GM21619 (cell line): ENCODE results near the gene ZDHHC5.
A peak's percentile ranks its signal among the peaks of the same experiment; 100 is the strongest.

Experiments used
- ATAC-seq: cut with Tn5 transposase; IDR thresholded peaks from one replicate; pipeline ENCODE4 v1.9.1; 2021; ENCODE audit not compliant: unreplicated experiment

Gene ZDHHC5, protein sequence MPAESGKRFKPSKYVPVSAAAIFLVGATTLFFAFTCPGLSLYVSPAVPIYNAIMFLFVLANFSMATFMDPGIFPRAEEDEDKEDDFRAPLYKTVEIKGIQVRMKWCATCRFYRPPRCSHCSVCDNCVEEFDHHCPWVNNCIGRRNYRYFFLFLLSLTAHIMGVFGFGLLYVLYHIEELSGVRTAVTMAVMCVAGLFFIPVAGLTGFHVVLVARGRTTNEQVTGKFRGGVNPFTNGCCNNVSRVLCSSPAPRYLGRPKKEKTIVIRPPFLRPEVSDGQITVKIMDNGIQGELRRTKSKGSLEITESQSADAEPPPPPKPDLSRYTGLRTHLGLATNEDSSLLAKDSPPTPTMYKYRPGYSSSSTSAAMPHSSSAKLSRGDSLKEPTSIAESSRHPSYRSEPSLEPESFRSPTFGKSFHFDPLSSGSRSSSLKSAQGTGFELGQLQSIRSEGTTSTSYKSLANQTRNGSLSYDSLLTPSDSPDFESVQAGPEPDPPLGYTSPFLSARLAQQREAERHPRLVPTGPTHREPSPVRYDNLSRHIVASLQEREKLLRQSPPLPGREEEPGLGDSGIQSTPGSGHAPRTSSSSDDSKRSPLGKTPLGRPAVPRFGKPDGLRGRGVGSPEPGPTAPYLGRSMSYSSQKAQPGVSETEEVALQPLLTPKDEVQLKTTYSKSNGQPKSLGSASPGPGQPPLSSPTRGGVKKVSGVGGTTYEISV

DNA sequence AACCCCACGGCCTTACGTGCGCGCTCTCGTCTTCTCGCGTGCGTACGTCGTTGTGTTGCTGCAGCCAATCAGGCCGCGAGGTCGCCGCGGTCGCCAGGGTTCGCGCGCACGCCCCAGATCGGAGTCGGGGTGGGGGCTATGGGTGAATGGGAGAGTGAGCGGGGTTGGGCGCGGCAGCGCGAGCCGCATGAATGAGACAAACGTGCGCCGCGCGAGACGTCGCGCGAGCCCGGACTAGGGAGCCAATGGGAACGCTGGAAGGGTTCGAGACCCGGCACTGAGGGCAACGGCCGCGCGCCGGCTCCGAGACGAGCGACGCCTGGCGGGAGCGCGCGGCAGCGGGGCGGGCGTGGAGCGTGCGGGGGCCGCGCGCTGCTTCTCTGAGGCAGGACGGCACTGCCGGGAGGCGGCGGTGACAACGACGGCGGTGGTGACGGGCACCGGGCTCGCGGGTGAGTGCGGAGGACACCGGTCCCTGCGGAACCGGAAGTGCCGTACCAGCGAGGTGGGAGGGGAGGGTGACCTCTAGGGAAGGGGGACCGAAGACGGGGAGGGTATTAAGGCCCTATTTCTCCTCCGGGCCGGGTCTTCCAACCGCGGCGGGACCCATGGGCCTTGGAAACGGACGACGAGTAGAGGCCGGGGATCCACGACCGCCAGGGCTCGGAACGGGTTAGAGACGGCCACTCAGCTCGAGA lies at the start of gene ZDHHC5:
Gene ZDHHC5, plus strand, starts transcription at position 379 of the 698 bp plus-strand sequence. CDS start 4,977 bp downstream, outside the sequence.
- peak; percentile 77 for ATAC-seq

GRCh38 chr11:57618438-57618837 lies 49.5 kb upstream of the ZDHHC5 start:
- ATAC-seq = no peak

DNA sequence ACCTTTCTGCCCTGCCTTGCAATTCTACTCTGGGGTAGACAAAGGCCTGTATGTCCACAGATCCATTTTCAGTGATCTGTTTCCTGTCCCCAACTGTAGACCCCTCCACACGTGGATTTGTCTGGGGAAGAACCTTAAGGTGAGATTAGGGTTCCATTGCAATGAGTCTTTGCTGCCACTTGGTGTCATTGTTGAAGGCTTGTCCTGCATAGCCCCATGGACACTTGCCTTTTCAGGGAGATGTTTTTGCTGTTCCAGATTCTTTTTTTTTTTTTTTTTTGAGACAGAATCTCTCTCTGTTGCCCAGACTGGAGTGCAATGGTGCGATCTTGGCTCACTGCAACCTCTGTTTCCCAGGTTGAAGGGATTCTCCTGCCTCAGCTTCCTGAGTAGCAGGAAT lies 48.6 kb upstream of the ZDHHC5 start:
- ATAC-seq = no peak

- ATAC-seq = no peak
Observed at GRCh38 chr11:57620467-57620866, 47.4 kb upstream of the ZDHHC5 start.

- ATAC-seq = no peak
Observed at GRCh38 chr11:57622263-57622662, 45.7 kb upstream of the ZDHHC5 start.

GRCh38 chr11:57624864-57625263 lies 43.0 kb upstream of the ZDHHC5 start:
- ATAC-seq = no peak

DNA sequence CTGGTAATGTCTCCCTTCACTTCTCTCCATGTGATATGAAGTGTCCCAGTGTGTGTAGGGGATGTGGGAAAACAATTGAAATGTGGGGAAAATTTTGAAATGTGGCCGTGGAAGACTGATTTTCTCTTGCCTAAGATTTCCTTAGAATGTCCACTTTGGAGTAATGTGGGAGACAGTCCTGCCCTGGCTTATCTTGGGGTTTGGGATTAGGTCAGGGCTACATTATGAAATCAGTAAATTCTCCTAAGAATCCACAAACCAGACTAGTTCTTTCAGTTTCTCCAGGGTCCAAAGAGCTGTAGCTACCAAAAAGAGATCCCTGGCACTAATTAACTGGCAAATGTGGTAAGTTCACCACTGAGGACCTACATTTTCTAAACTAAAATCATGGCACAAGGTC lies 41.0 kb upstream of the ZDHHC5 start:
- ATAC-seq = no peak

GRCh38 chr11:57630171-57630570 lies 37.7 kb upstream of the ZDHHC5 start:
- no peak for ATAC-seq

- ATAC-seq = no peak
Observed at GRCh38 chr11:57632116-57632515, 35.8 kb upstream of the ZDHHC5 start.

DNA sequence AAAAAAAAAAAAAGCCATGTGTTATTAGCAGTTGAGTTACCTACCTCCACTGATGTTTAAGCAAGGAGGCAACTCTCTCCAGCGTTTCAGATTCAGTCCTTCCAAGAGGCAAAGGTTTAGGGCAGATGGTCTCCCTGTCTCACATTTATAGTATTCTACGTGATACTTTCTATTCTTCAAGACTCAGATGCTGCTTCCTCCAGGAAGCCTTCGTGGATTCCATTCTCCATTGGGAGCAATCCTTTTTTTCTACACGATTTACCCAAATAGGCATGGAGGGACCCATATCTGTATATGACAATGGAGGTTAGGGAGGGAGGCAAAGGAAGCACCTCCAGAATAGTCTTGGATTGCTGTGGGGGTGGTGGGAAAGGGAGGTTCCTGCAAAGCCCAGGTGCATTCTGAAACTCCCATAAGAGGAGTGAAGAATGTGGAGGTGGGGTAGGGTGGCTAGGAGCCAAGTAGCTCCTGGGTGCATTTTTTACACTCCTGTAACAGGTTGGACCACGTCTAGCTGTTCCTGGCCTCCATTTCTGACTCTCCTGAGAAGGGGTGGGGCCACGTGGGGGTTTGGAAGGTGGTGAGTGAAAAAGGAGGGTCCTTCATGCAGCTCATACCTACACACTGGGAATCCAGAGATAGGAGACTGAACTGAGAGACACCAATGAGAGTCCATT lies 34.4 kb upstream of the ZDHHC5 start:
- no peak for ATAC-seq

GRCh38 chr11:57634311-57634710 lies 33.6 kb upstream of the ZDHHC5 start:
- ATAC-seq = no peak

DNA sequence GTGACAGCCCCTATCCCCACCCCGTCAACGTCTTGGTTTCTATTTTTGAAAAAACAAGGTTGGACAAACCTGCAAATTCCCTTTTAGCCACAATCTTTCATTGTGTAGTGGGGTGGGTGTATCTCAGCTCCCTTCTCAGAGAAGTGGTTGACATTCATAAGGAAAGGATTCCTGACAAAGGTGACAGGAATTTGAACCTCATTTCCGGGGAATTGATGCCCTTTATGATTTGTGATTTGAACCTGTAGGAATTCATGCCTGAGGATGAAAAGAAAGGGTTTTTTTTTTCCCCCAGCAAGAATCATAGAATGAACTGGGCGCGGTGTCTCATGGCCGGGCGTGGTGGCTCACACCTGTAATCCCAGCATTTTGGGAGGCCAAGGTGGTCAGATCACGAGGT lies 32.7 kb upstream of the ZDHHC5 start:
- no peak for ATAC-seq

DNA sequence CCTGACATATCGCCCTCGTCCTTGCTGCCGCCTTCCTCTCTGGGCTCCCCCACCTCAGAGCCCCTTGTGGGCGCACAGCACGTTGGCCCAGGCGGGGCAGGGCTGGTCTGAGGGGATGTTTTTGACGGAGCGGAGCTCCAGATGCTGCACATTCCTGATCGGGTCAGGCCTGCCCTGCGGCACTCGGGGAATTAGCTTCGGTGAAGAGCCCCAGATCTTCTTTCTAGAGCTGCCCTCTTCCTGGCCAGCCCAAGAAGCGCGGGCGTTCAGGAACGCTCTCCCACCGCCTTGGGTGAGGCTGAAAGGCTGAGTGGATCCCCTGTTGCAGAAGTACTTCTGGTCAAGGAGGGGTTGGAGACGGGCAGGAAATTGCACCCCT lies 30.3 kb upstream of the ZDHHC5 start:
- no peak for ATAC-seq

DNA sequence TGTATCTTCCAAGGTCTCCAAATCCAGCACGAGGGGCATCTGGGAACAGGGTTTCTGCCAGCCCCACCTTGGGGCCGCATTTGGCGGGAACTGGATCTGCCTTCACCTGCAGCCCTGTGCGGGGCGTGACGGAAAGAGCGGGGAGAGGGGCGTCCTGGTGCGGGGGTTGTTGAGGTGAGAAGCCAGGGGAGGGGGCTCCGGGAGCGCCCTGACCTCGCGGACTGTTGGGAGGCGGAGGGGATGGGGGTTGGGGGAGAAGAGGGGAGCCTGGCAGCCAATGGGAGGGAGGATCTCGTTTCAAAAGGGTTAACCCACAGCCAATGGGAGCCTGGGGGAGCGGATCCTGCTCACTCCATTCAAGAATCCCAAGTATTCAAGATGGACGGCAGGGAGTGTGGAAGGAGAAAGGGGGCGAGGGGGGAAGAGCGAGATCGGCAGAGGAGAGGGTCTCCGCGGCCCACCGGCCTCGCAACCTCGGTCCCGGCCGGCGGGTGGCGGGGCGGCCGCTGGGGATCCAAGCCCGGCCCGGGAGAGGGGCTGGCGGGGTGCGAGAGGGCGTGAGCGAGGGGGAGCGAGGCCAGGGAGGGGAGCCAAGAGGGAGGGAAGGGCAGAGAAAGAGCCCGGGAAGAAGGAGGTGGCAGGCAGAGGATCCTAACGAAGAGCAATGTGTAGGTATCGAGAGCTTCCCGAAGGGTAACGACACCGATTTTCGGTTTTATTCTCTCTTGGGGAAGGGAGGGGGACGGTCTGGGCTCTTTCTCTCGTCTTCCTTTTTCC lies 29.7 kb upstream of the ZDHHC5 start:
- ATAC-seq = no peak

DNA sequence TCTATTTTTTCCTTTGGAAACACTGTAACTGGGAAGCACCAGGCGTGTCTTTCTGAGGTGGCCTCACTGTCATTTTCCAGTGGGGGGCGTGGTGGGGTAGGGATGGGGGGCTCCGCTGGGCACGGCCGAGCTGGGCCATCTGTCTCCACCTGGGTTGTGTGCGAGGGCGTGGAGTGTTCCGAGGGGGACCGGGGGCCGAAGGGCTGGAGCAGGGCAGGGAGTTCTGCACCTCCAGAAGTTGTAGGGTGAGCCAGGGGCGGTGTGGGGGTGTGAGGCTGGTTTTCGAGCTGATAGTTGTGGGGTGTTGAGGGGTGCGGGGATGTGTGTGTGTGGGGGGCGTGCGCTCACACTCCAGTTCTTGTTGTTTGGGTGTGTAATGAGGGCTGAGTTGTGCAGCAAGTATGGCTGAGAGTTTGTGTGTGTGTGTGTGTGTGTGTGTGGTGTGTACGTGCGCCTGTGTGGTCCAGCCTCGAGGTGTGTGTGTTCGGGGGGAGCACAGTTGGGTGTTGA lies 29.0 kb upstream of the ZDHHC5 start:
- no peak for ATAC-seq

DNA sequence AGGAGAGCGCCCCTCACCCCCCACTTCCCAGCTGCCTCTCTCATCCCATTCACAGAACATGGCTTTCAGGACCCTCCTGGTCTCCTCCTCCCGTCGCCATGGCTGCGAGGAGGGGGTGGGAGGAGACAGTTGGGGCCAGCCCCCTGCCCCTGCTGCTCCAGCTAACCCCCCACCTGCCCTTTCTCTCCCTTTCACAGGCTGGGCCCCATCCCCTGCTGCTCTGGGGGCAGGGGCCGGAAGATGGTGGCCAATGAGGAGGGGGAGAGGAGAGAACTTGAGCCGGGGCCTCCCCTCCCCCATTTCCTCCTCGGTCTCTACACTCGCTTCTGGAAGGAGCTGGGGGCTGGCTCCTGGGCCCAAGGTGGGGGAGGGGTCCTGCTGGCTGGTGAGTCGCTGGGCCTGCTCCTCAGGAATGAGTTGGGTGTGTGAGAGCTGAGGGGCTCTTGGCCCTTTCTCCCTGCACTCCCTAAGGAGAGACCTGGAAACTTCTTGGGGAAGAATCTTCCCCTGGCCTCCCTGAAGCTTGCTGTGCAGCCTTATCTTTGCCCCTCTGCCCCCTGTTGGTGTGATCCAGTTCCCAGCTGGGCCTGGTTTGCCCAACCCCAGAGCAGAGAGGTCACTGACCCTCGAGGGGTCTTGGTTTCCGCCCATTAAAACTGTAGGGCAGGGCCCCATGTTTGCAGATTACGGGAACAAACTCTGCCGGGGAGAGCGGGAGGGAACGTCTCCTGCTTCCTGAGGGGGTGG lies 28.4 kb upstream of the ZDHHC5 start:
- no peak for ATAC-seq

DNA sequence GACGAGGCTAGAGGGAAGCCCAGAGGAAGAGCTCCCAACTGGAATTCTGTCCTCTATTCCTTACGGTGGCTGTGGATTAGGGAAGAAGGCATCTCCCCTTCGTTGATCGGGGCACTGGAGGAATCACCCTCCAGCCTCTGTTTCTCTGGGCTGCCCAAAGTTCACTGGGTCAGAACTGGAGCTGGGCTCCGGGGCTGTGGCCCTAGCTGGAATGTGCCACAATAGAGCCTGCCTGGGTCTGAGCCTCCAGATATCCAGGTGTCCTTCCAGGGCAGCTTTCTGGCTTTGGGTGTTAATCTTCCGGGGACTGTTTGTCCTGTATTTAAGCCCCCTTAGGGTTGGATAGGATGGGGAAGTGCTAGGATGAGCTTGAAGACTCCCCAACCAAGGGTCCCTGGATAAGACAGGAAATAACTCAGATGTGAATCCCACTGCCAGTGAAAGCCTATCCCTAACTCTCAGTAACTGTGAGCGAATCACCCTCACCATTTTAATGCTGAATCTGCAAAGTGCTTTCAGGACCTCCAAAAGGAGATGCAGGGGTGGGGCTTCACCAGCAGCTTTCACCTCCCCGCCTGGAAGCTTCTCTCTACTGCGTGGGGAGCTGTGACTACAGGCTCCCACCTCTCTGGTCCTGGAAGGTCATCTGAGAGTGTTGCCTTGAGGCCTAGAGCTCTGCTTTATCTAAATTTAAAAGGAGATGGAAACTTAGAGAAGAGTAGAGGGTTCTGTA lies 27.7 kb upstream of the ZDHHC5 start:
- ATAC-seq = no peak

DNA sequence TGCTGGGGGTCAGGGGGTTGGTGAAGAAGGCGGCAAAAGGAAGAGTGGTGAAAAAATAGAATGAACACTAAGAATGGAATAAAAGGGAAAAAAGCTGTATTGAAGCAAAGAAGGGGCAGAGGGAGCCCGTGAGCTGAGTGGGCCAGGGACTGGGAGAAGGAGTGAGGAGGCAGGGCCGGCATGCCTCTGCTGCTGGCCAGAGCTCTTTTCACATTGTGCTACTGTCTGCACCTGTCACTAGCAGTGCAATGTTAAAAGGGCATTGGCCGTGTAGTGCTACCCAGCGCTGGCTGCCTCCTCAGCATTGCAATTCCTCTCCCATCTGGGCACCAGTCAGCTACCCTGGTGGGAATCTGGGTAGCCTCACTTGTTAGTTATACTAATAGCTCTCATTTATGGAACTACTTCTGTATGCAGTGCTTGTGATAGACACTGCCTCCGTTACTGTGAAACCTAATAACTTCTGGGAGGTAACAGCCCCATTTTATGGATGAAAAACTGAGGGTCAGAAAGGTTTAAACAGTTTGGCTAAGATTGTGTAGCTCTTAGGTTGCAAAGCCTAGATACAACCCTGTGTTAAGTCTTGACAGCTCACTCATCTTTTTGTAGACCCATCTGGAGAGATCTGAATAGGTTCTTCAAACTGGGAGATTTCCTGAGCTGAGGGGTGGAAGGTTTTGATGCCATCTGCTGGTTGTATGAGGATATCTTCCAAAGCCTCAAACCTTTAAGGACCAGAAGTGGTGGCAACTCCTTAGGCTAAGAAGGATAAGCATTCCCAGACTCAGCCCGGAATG lies 26.7 kb upstream of the ZDHHC5 start:
- ATAC-seq = no peak
